ENCODE data around the gene SNORC. TPM values are rescaled to one million over a fixed set of nuclear protein-coding genes. Genes with fewer than 3 reads are reported as not detected.

Gene SNORC
- polyA plus RNA-seq, 1 of the 3 experiments (the other 2 are of a cell fraction) = 1.2 TPM

GRCh38 chr2:232893834-232894233 is 23.8 kb downstream of the SNORC start:
- H3K4me3 ChIP-seq (ENCODE audit: low read depth in 2 of 2, low read length in 1 of 2) = no peak overlapping the region
- TF ChIP-seq, protein P1, sequence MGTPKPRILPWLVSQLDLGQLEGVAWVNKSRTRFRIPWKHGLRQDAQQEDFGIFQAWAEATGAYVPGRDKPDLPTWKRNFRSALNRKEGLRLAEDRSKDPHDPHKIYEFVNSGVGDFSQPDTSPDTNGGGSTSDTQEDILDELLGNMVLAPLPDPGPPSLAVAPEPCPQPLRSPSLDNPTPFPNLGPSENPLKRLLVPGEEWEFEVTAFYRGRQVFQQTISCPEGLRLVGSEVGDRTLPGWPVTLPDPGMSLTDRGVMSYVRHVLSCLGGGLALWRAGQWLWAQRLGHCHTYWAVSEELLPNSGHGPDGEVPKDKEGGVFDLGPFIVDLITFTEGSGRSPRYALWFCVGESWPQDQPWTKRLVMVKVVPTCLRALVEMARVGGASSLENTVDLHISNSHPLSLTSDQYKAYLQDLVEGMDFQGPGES (IDR thresholded peaks at IDR 0.05; ENCODE audit: low read depth, low read length) = no peak
- no peaks in the 10 kb centered on the region for H3K27me3 ChIP-seq (ENCODE audit: insufficient read depth)
- POLR2A ChIA-PET = no interaction called here
- H3K4me2 ChIP-seq = no peak overlapping the region
- no peak overlapping the region for H2AFZ ChIP-seq (ENCODE audit: low read depth)
- peaks cover 0 to 3% of the 10 kb centered on the region in 2 experiments; a peak in 2 of 4 replicates for H3K4me1 ChIP-seq (ENCODE audit: control insufficient read depth in 1 of 2, insufficient read depth in 2 of 2, low read depth in 1 of 2, low read length in 1 of 2)
- no peak overlapping the region for H3K27ac ChIP-seq (ENCODE audit: low read depth in 2 of 2, low read length in 1 of 2)
- DNase-seq = no peak
- no peaks in the 10 kb centered on the region for H3K36me3 ChIP-seq (replicated peaks in 1 of 2; ENCODE audit: control insufficient read depth in 1 of 2, insufficient read depth in 2 of 2, low read length in 1 of 2)
- CTCF ChIA-PET = no interaction called here
- no peaks in the 10 kb centered on the region for H3F3A ChIP-seq (replicated peaks; ENCODE audit: insufficient read depth)
- H3K9me2 ChIP-seq = no peaks in the 10 kb centered on the region
- no peaks in the 10 kb centered on the region for H3K79me2 ChIP-seq (ENCODE audit: insufficient read depth)
- no peak overlapping the region for H3K9ac ChIP-seq
- WGBS (ENCODE audit: low lambda C conversion rate) = 88% methylated on average over 6 of the region's 8 CpGs
- no peaks in the 10 kb centered on the region for H4K20me1 ChIP-seq (ENCODE audit: insufficient read depth)
- no peaks in the 10 kb centered on the region for H3K9me3 ChIP-seq

GRCh38 chr2:232894251-232894650 is 24.2 kb downstream of the SNORC start:
- ChIA-PET POLR2A (no interaction called here), CTCF (interaction anchor here (0.9 kb wide), 1 partner anchor 159 kb away, joined by 3 read pairs; no protein-coding TSS in a partner anchor)
- H4K20me1 ChIP-seq (ENCODE audit: insufficient read depth) = no peaks in the 10 kb centered on the region
- no peak overlapping the region for H3K4me3 ChIP-seq (ENCODE audit: low read depth in 2 of 2, low read length in 1 of 2)
- no peaks in the 10 kb centered on the region for H3K36me3 ChIP-seq (replicated peaks in 1 of 2; ENCODE audit: control insufficient read depth in 1 of 2, insufficient read depth in 2 of 2, low read length in 1 of 2)
- no peaks in the 10 kb centered on the region for H3F3A ChIP-seq (replicated peaks; ENCODE audit: insufficient read depth)
- no peak overlapping the region for H3K9ac ChIP-seq
- WGBS (ENCODE audit: low lambda C conversion rate) = 86% methylated on average over 8 of the region's 9 CpGs
- H2AFZ ChIP-seq (ENCODE audit: low read depth) = no peak overlapping the region
- no peaks in the 10 kb centered on the region for H3K9me3 ChIP-seq
- no peak overlapping the region for H3K27ac ChIP-seq (ENCODE audit: low read depth in 2 of 2, low read length in 1 of 2)
- TF ChIP-seq TCF12 (IDR thresholded peaks at IDR 0.05) (no peak), PBX3 (IDR thresholded peaks at IDR 0.05) (no peak), EZH2phosphoT487 (IDR thresholded peaks at IDR 0.05; ENCODE audit: borderline replicate concordance, low read depth) (no peak), JUND (IDR thresholded peaks at IDR 0.05) (no peak), FOXM1 (IDR thresholded peaks at IDR 0.05; ENCODE audit: low read depth) (no peak), RFX5 (IDR thresholded peaks at IDR 0.05; ENCODE audit: low read length) (no peak), NFIC (IDR thresholded peaks at IDR 0.05; ENCODE audit: borderline replicate concordance) (no peak), RXRA (IDR thresholded peaks at IDR 0.05; ENCODE audit: borderline replicate concordance, low read depth) (no peak), EP300 (IDR thresholded peaks at IDR 0.05; ENCODE audit: borderline replicate concordance in 1 of 2, low read depth in 1 of 2, low read length in 1 of 2) (no peak), SIN3A (IDR thresholded peaks at IDR 0.05; ENCODE audit: borderline replicate concordance, low read depth, low read length) (no peak), MEF2A (IDR thresholded peaks at IDR 0.05; ENCODE audit: borderline replicate concordance, low read depth) (no peak)
- TF ChIP-seq, protein P2, sequence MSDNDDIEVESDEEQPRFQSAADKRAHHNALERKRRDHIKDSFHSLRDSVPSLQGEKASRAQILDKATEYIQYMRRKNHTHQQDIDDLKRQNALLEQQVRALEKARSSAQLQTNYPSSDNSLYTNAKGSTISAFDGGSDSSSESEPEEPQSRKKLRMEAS (IDR thresholded peaks at IDR 0.05; ENCODE audit: low read depth) = no peak
- TF ChIP-seq, protein P3, sequence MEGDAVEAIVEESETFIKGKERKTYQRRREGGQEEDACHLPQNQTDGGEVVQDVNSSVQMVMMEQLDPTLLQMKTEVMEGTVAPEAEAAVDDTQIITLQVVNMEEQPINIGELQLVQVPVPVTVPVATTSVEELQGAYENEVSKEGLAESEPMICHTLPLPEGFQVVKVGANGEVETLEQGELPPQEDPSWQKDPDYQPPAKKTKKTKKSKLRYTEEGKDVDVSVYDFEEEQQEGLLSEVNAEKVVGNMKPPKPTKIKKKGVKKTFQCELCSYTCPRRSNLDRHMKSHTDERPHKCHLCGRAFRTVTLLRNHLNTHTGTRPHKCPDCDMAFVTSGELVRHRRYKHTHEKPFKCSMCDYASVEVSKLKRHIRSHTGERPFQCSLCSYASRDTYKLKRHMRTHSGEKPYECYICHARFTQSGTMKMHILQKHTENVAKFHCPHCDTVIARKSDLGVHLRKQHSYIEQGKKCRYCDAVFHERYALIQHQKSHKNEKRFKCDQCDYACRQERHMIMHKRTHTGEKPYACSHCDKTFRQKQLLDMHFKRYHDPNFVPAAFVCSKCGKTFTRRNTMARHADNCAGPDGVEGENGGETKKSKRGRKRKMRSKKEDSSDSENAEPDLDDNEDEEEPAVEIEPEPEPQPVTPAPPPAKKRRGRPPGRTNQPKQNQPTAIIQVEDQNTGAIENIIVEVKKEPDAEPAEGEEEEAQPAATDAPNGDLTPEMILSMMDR (IDR thresholded peaks at IDR 0.05) = no peak
- H3K4me1 ChIP-seq (ENCODE audit: control insufficient read depth in 1 of 2, insufficient read depth in 2 of 2, low read depth in 1 of 2, low read length in 1 of 2) = peaks cover 0 to 3% of the 10 kb centered on the region in 2 experiments; a peak in 2 of 4 replicates
- no peaks in the 10 kb centered on the region for H3K27me3 ChIP-seq (ENCODE audit: insufficient read depth)
- H3K4me2 ChIP-seq = no peak overlapping the region
- H3K79me2 ChIP-seq (ENCODE audit: insufficient read depth) = no peaks in the 10 kb centered on the region
- DNase-seq = no peak
- no peaks in the 10 kb centered on the region for H3K9me2 ChIP-seq
